WI38 (cell line): Measurements from ENCODE around the gene BANF1.

Experiments used
- H3K4me3 ChIP-seq: 2 replicates; pipeline ENCODE4 v1.5.1; 2011; ENCODE audit warnings: low read depth, mild to moderate bottlenecking, control low read depth, low read length
- TF ChIP-seq, protein P1 (sequence below): IDR thresholded peaks from 2 replicates; pipeline ENCODE4 v1.5.1; 2012; ENCODE audit warnings: low read depth, mild to moderate bottlenecking, control low read depth, low read length

Gene BANF1

DNA sequence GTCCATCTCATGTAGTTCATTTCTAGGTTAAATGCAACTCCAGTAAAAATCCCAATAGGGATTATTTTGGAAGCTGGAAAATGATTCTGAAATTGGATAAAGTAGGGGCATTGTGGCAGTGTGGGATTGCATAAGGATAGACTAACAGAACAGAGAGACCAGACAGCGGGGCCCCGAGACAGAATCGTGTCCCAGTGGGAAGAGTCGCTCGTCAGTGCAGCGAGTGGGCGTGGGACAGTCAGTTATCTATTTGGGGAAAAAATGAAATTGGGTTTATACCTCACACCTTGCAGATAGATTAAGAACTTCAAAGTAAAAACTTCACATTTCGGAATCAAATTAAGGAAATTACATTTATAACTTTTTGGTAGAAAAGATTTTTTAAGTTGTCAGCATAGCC, 30.2 kb upstream of the BANF1 start:
- TF ChIP-seq, protein P1, sequence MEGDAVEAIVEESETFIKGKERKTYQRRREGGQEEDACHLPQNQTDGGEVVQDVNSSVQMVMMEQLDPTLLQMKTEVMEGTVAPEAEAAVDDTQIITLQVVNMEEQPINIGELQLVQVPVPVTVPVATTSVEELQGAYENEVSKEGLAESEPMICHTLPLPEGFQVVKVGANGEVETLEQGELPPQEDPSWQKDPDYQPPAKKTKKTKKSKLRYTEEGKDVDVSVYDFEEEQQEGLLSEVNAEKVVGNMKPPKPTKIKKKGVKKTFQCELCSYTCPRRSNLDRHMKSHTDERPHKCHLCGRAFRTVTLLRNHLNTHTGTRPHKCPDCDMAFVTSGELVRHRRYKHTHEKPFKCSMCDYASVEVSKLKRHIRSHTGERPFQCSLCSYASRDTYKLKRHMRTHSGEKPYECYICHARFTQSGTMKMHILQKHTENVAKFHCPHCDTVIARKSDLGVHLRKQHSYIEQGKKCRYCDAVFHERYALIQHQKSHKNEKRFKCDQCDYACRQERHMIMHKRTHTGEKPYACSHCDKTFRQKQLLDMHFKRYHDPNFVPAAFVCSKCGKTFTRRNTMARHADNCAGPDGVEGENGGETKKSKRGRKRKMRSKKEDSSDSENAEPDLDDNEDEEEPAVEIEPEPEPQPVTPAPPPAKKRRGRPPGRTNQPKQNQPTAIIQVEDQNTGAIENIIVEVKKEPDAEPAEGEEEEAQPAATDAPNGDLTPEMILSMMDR, result no peak
- no peak overlapping the region for H3K4me3 ChIP-seq

DNA sequence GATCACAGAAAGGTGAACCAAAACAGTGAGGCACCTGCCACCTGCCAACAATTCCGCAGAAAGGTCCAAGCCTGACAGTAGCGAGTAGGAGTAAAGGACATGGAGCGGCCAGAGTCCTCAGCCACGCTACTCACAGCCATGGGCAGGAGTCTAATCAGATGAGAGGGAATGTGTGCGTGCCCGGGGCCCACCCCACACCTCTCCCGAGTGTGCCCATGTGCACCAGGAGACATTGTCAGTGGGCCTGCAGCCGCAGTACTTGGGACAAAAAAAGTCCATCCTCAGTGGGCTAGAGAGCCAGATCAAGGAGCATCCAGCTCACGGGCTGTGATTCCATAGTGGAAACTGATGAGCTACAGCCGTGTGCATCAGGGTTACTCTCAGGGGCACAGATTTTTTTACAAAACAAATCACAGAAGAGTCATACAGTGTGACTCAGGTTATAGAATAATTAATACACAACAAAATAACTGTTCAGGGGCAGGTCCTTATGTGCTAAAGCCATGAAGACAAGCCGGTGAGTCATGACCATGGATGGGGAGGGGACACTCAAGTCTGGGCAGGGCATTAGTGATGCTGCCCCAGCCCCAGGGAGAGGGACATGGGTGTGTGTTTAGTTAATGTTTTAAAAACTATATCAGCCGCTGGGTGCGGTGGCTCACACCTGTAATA, 28.7 kb upstream of the BANF1 start:
- no peak overlapping the region for H3K4me3 ChIP-seq
- TF ChIP-seq, protein P1, result no peak

DNA sequence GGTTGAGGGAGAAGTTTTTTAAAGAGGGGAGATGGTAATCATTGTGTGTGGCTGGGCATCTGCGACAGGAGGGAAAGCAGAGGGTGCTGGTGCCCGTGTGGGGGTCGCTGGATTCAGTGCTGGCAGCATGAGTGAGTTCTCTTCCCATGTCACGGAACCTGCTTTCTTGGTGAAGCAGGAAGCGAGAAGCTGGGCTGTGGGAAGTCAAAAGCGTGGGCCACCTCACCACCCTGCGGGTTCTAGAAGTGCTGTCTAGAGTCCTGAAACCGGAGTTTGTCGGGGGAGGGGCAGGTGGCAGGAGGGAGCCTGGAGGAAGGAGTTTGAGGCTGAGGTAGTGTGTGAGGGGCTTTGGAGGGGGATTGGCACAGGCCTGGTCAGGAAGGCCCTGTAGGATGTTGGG, 26.5 kb upstream of the BANF1 start:
- TF ChIP-seq, protein P1, result no peak
- no peak overlapping the region for H3K4me3 ChIP-seq

DNA sequence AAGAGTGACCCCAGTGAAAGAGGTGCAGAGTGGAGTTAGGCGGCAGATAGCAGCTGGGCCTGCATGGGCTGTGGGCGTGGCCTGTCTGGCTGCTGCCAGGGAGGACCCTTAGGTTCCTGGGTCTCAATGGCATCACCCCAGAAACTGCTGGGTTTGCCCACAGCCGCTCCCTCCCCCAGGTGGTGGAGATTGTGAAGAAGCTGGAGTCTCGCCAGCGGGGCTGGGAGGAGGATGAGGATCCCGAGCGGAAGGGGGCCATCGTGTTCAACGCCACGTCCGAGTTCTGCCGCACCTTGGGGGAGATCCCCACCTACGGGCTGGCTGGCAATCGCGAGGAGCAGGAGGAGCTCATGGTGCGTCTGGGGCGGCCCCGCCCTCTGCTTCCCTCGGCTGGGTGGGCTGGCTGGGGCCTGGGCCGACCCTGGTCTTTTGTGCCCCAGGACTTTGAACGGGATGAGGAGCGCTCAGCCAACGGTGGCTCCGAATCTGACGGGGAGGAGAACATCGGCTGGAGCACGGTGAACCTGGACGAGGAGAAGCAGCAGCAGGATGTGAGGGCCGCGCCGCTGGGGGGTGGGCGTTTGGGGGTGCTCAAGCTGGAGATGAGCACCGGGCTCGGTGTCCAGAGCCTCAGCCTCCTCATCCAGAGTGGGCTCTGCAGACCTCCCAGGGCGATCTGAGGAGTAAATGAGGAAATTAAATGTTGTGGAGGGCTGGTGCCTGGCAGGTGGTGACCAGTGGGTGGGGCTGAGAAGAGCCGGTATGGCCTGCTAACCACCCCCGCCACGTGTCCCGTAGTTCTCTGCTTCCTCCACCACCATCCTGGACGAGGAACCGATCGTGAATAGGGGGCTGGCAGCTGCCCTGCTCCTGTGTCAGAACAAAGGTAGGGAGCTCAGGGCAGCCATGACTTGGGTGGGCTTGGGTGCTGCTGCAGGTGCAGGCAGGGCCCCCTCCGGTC, 25.8 kb upstream of the BANF1 start:
- H3K4me3 ChIP-seq, result no peak overlapping the region
- TF ChIP-seq, protein P1, result no peak

DNA sequence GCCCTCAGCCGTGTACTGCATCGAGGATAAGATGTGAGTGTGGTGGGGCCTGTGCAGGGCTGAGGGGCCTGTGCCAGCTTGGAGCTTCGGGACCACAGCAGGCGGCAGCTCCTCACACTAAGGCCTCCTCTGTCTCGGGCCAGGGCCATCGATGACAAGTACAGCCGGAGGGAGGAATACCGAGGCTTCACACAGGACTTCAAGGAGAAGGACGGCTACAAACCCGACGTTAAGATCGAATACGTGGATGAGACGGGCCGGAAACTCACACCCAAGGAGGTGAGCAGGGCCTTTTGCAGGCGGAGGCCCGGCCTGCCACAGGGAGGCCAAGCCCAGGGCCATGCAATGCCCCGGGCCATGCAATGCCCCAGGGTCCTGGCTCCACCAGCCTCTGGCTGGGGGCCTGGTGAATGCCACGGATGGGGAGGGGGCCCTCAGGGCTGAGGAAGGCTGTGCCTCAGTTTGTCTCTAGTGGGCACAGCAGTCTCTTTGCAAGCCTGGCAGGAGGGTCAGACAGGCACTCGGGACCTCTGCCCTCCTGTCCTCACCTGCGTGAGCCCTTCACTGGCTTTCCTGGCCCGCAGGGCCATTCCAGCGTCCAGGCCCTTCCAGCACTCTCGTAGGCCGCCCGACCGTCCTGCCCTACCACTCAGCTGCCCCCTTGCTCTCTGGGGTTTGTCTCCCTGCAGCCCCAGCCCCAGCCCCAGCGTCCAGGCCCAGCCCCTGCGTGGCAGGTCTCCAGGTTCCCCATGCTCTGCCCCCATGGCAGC, 24.5 kb upstream of the BANF1 start:
- no peak overlapping the region for H3K4me3 ChIP-seq
- TF ChIP-seq, protein P1, result no peak

DNA sequence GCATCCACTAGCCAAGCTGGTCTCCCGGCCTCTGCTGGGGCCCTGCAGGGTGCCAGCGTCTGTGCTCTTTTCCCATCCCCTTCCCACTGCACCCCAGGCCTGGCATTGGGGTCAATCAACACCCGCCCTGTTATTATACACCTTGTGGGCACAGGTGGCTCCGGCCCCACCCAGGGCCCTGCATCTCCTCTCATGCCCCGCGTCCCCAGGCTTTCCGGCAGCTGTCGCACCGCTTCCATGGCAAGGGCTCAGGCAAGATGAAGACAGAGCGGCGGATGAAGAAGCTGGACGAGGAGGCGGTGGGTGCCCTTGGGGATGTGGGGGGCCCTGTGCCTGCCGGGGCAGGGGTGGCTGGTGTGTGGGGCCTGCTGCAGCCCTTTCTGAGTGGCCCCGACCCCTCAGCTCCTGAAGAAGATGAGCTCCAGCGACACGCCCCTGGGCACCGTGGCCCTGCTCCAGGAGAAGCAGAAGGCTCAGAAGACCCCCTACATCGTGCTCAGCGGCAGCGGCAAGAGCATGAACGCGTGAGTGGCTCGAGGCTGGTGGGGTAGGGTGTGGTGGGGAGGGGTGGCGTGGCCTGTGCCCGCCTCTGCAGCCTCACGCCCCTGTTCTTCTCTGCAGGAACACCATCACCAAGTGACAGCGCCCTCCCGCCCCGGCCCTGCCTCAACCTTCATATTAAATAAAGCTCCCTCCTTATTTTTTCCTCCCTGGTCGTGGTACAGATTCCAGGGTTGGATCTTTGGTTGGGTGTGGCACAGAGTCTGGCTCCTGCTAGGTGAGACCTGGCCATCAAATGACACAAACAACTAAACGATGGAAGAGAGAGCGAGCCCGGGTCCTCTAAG, 23.7 kb upstream of the BANF1 start:
- TF ChIP-seq, protein P1, result no peak

More for the DNA sequence above, 23.7 kb upstream of the BANF1 start:
- H3K4me3 ChIP-seq, result no peak overlapping the region
